GM18511 (cell line): ENCODE data around the gene EML6.
"Not testable (repeated sequence)": the region's sequence is repeated elsewhere in the genome, so short reads cannot be mapped to it uniquely, and the experiment has no call there.

Source experiments
- ATAC-seq: cut with Tn5 transposase; IDR thresholded peaks from one replicate; pipeline ENCODE4 v1.9.1; 2021; ENCODE audit warnings: mild to moderate bottlenecking, moderate library complexity; ENCODE audit not compliant: unreplicated experiment

The EML6 gene

GRCh38 chr2:54839461-54840255 lies 116.2 kb downstream of the EML6 start:
- ATAC-seq = no peak

GRCh38 chr2:54840559-54841468 lies 117.4 kb downstream of the EML6 start:
- ATAC-seq = no peak

GRCh38 chr2:54841500-54841899 lies 118.0 kb downstream of the EML6 start:
- ATAC-seq = not testable (repeated sequence)

- no peak for ATAC-seq
Measured at GRCh38 chr2:54845094-54845493, 121.6 kb downstream of the EML6 start.

- ATAC-seq = peak; percentile 68
Measured at GRCh38 chr2:54845514-54845913, 122.1 kb downstream of the EML6 start.

- ATAC-seq = no peak
Measured at GRCh38 chr2:54850171-54851122, 127.0 kb downstream of the EML6 start.

- ATAC-seq = no peak
Measured at GRCh38 chr2:54853616-54854310, 130.3 kb downstream of the EML6 start.

GRCh38 chr2:54855434-54855833 lies 132.0 kb downstream of the EML6 start:
- ATAC-seq = no peak

- no peak for ATAC-seq
Measured at GRCh38 chr2:54858021-54858681, 134.7 kb downstream of the EML6 start.

GRCh38 chr2:54859416-54859815 lies 136.0 kb downstream of the EML6 start:
- ATAC-seq = no peak

GRCh38 chr2:54859997-54860701 lies 136.7 kb downstream of the EML6 start:
- ATAC-seq = no peak

GRCh38 chr2:54862229-54862628 lies 138.8 kb downstream of the EML6 start:
- ATAC-seq = no peak

GRCh38 chr2:54862742-54863141 lies 139.3 kb downstream of the EML6 start:
- no peak for ATAC-seq

GRCh38 chr2:54863660-54864059 lies 140.2 kb downstream of the EML6 start:
- ATAC-seq = no peak

GRCh38 chr2:54864096-54864495 lies 140.6 kb downstream of the EML6 start:
- no peak for ATAC-seq

- ATAC-seq = no peak
Measured at GRCh38 chr2:54864727-54865126, 141.3 kb downstream of the EML6 start.

- ATAC-seq = no peak
Measured at GRCh38 chr2:54866179-54866578, 142.7 kb downstream of the EML6 start.

- ATAC-seq = peak; percentile 94
Measured at GRCh38 chr2:54866868-54867267, 143.4 kb downstream of the EML6 start.

GRCh38 chr2:54867457-54867856 lies 144.0 kb downstream of the EML6 start:
- peak; percentile 78 for ATAC-seq
